Endodermal cell (in vitro differentiated cells): ENCODE data around the gene KATNAL1. TPM values are rescaled to one million over a fixed set of nuclear protein-coding genes. Genes with fewer than 3 reads are reported as not detected.
A peak's percentile ranks its signal among the peaks of the same experiment; 100 is the strongest.

Experiments used
- DNase-seq: peaks from one replicate; pipeline ENCODE4 v3.0.0-alpha.2; 2017
- H3K27ac ChIP-seq: 2 replicates; pipeline ENCODE4 v1.5.1; 2013; ENCODE audit warnings: mild to moderate bottlenecking, low read depth, low read length, moderate library complexity
- H3K27me3 ChIP-seq: 2 replicates; pipeline ENCODE4 v1.6.1; 2013; ENCODE audit warnings: mild to moderate bottlenecking, low read length, moderate library complexity; ENCODE audit not compliant: insufficient read depth, control insufficient read depth, poor library complexity, severe bottlenecking
- H3K36me3 ChIP-seq: 2 replicates; pipeline ENCODE4 v1.7.0; 2013; ENCODE audit warnings: mild to moderate bottlenecking, low read length, moderate library complexity; ENCODE audit not compliant: control insufficient read depth, insufficient read depth
- H3K4me1 ChIP-seq: one replicate; pipeline ENCODE4 v1.7.0; 2013; ENCODE audit warnings: low read length; ENCODE audit not compliant: control insufficient read depth, insufficient read depth
- H3K4me3 ChIP-seq: 2 replicates; pipeline ENCODE4 v1.5.1; 2013; ENCODE audit warnings: mild to moderate bottlenecking, low read length, moderate library complexity
- H3K9ac ChIP-seq: 2 replicates; pipeline ENCODE4 v1.6.1; 2013; ENCODE audit warnings: mild to moderate bottlenecking, low read length, moderate library complexity; ENCODE audit not compliant: poor library complexity, severe bottlenecking; ENCODE audit errors: extremely low read depth
- H3K9me3 ChIP-seq: 2 replicates; pipeline ENCODE4 v1.6.1; 2013; ENCODE audit warnings: mild to moderate bottlenecking, low read length, moderate library complexity; ENCODE audit not compliant: control insufficient read depth
- H3K27ac Mint-ChIP-seq: 2 replicates; pipeline ENCODE4 v1.8.0; 2020; ENCODE audit warnings: mixed read lengths
- H3K27me3 Mint-ChIP-seq: 2 replicates; pipeline ENCODE4 v1.8.0; 2021; ENCODE audit warnings: mild to moderate bottlenecking, mixed read lengths; ENCODE audit not compliant: insufficient read depth
- H3K36me3 Mint-ChIP-seq: 2 replicates; pipeline ENCODE4 v1.8.0; 2020; ENCODE audit warnings: low read depth, mixed read lengths
- H3K4me1 Mint-ChIP-seq: 2 replicates; pipeline ENCODE4 v1.8.0; 2020; ENCODE audit warnings: mixed read lengths
- H3K4me3 Mint-ChIP-seq: 2 replicates; pipeline ENCODE4 v1.8.0; 2020; ENCODE audit warnings: mild to moderate bottlenecking, moderate library complexity, mixed read lengths
- H3K9me3 Mint-ChIP-seq: 2 replicates; pipeline ENCODE4 v1.8.0; 2020; ENCODE audit warnings: mild to moderate bottlenecking, mixed read lengths
- CTCF ChIP-seq: fragments of 200-600 bp; sonication (generic); conservative IDR thresholded peaks from 2 replicates; pipeline ENCODE4 v1.5.0; 2021; ENCODE audit warnings: antibody characterized with exemption, mild to moderate bottlenecking
- WGBS, 2 experiments: methylation state at CpG; one replicate each; pipeline versions ENCODE4 v1.1.5 to v1.1.7; 2013; ENCODE audit warnings: missing lambda C conversion rate in 2 of 2, mixed read lengths in 1 of 2; ENCODE audit not compliant: insufficient coverage in 1 of 2, insufficient read length in 1 of 2; 5-methylcytosine and 5-hydroxymethylcytosine counted together
- total RNA-seq, 2 donors: library from RNA; stranded (reverse); fragmentation: NEBNext Ultra II Directional in 1 of 2; extraction: Animal tissue kit (Norgen Biotek cat#: 25700) in 1 of 2; gene quantifications; 2 replicates in 1 of 2; 3 replicates in 1 of 2; pipeline ENCODE4 v1.2.1, GENCODE V29; 2021

Gene KATNAL1
- total RNA-seq, 2 donors from 2014 or later: 20.3 to 32.2 TPM

GRCh38 chr13:30191491-30192100 is 115.8 kb downstream of the KATNAL1 start:
- Histone ChIP-seq H3K27me3 (no peaks in the 10 kb centered on the region), H3K27ac (no peak overlapping the region), H3K4me3 (no peak overlapping the region), H3K4me1 (peaks cover 14% of the 10 kb centered on the region), H3K9me3 (no peaks in the 10 kb centered on the region), H3K9ac (no peak overlapping the region), H3K36me3 (no peaks in the 10 kb centered on the region)
- DNase-seq: no peak
- no peaks in the 10 kb centered on the region for H3K36me3 Mint-ChIP-seq
- no peak overlapping the region for H3K4me3 Mint-ChIP-seq
- H3K27me3 Mint-ChIP-seq: no peaks in the 10 kb centered on the region
- no peak overlapping the region for H3K27ac Mint-ChIP-seq
- no peaks in the 10 kb centered on the region for H3K9me3 Mint-ChIP-seq
- peaks cover 46% of the 10 kb centered on the region for H3K4me1 Mint-ChIP-seq
- 93 to 100% methylated on average over 3 to 5 of the region's 5 CpGs for WGBS, 2 experiments
- TF ChIP-seq CTCF: no peak

GRCh38 chr13:30186634-30187415 is 120.5 kb downstream of the KATNAL1 start:
- no peak overlapping the region for H3K4me3 Mint-ChIP-seq
- no peaks in the 10 kb centered on the region for H3K9me3 ChIP-seq
- H3K27me3 Mint-ChIP-seq: no peaks in the 10 kb centered on the region
- H3K36me3 Mint-ChIP-seq: peaks cover 2% of the 10 kb centered on the region
- no peak for DNase-seq
- H3K9ac ChIP-seq: no peak overlapping the region
- H3K4me1 ChIP-seq: peaks cover 7% of the 10 kb centered on the region
- H3K36me3 ChIP-seq: no peaks in the 10 kb centered on the region
- WGBS, 2 experiments: 63 to 71% methylated on average over 9 to 10 of the region's 10 CpGs
- peaks cover 14% of the 10 kb centered on the region for H3K4me1 Mint-ChIP-seq
- no peak for TF ChIP-seq CTCF
- no peak overlapping the region for H3K4me3 ChIP-seq
- peaks cover 9% of the 10 kb centered on the region for H3K9me3 Mint-ChIP-seq
- no peak overlapping the region for H3K27ac Mint-ChIP-seq
- no peaks in the 10 kb centered on the region for H3K27me3 ChIP-seq
- H3K27ac ChIP-seq: no peak overlapping the region

GRCh38 chr13:30181888-30182651 is 125.3 kb downstream of the KATNAL1 start:
- Mint-ChIP-seq H3K27ac (peak overlapping the region; percentile 87), H3K4me3 (no peak overlapping the region), H3K4me1 (peaks cover 34% of the 10 kb centered on the region), H3K9me3 (peaks cover 9% of the 10 kb centered on the region), H3K27me3 (no peaks in the 10 kb centered on the region), H3K36me3 (peaks cover 2% of the 10 kb centered on the region)
- Histone ChIP-seq H3K4me3 (no peak overlapping the region), H3K36me3 (no peaks in the 10 kb centered on the region), H3K9me3 (no peaks in the 10 kb centered on the region), H3K9ac (peak overlapping the region; percentile 50), H3K27ac (peak overlapping the region; percentile 40), H3K27me3 (no peaks in the 10 kb centered on the region), H3K4me1 (peaks cover 17% of the 10 kb centered on the region)
- WGBS, 2 experiments: 76 to 100% methylated on average over 7 to 13 of the region's 13 CpGs
- peak; percentile 90 for DNase-seq
- peak; percentile 40 for TF ChIP-seq CTCF
